Gastroesophageal sphincter (tissue), 3 donors: ENCODE results near the gene CRISP3.

Source experiments
- POLR2A ChIP-seq, 2 donors: fragments of 450-650 bp; IDR thresholded peaks; one replicate each; pipeline ENCODE4 v1.6.1; 2017; ENCODE audit warnings: antibody characterized with exemption in 2 of 2, mild to moderate bottlenecking in 2 of 2, moderate library complexity in 1 of 2
- TF ChIP-seq, protein P1 (sequence below), 4 experiments: fragments of 200-600 bp in 2 of 4; fragments of 450-650 bp in 2 of 4; sonication (generic) in 1 of 4; IDR thresholded peaks; one replicate each; pipeline ENCODE4 v1.5.1; 2017 to 2019; ENCODE audit warnings: antibody characterized with exemption in 4 of 4, mild to moderate bottlenecking in 2 of 4, moderate library complexity in 2 of 4

DNA sequence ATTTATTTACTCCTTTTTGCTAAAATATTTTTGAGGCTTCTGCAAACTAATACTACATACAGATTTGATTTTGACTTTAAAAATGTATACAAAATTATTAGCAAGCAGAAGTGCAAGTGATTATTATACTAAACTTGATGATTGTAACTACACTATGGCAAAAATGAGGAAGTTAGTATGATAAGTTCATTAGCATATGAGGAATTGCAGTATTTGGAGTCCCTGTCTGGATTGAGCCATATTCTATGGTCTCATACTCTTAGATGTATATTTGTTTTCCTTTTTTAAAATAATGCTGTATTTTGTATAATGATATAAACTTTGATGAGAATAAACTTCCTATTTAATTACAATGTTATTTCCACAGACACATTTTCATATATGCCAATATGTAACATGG lies 13.9 kb downstream of the CRISP3 start:
- TF ChIP-seq POLR2A (IDR thresholded peaks at IDR 0.05): no peak
- TF ChIP-seq, protein P1, sequence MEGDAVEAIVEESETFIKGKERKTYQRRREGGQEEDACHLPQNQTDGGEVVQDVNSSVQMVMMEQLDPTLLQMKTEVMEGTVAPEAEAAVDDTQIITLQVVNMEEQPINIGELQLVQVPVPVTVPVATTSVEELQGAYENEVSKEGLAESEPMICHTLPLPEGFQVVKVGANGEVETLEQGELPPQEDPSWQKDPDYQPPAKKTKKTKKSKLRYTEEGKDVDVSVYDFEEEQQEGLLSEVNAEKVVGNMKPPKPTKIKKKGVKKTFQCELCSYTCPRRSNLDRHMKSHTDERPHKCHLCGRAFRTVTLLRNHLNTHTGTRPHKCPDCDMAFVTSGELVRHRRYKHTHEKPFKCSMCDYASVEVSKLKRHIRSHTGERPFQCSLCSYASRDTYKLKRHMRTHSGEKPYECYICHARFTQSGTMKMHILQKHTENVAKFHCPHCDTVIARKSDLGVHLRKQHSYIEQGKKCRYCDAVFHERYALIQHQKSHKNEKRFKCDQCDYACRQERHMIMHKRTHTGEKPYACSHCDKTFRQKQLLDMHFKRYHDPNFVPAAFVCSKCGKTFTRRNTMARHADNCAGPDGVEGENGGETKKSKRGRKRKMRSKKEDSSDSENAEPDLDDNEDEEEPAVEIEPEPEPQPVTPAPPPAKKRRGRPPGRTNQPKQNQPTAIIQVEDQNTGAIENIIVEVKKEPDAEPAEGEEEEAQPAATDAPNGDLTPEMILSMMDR (IDR thresholded peaks at IDR 0.05): no peak
